NB4 (cell line): ENCODE data around the gene KMT2B.

Experiments
- POLR2A ChIP-seq: IDR thresholded peaks from 2 replicates; pipeline ENCODE4 v1.6.1; 2011; ENCODE audit warnings: mild to moderate bottlenecking; ENCODE audit not compliant: insufficient read length; ENCODE audit errors: extremely low read depth
- TF ChIP-seq, protein P1 (sequence below): IDR thresholded peaks from one replicate; pipeline ENCODE4 v1.5.1; 2012; ENCODE audit warnings: low read depth, low read length
- TF ChIP-seq, protein P2 (sequence below): IDR thresholded peaks from 2 replicates; pipeline ENCODE4 v1.6.1; 2011; ENCODE audit warnings: low read depth, low read length

DNA sequence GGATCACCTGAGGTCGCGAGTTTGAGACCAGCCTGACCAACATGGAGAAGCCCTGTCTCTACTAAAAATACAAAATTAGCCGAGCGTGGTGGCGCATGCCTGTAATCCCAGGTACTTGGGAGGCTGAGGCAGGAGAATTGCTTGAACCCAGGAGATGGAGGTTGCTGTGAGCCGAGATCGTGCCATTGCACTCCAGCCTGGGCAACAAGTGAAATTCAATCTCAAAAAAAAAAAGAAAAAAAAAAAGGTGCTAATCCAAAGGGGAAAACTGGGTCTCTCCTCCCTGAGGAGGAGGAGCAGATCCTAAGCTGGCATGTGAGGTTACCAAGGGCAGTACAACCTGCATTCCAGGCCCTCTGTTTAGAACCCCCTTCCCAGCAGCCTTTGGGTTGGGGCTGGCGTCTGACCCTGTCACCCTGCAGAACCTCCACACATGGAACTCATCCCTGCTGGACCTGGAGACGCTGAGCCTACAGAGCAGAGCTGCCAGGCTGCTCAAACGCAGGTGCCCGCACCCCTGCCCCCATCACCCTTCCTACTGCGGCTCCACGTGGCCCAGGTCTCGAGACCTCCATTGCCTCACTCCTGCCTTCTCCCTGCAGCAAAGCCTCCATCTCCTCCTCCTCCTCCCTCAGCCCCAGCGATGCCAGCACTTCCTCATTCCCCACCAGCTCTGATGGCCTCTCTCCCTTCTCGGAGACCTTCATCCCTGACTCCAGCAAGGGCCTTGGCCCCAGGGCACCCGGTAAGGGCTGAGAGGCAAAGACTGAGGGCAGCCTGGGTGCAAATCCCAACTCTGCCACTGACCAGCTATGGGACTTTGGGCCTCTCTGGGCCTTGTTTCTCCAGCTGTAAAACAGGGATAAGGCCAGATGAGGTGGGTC, 46.9 kb downstream of the KMT2B start:
- TF ChIP-seq, protein P1, sequence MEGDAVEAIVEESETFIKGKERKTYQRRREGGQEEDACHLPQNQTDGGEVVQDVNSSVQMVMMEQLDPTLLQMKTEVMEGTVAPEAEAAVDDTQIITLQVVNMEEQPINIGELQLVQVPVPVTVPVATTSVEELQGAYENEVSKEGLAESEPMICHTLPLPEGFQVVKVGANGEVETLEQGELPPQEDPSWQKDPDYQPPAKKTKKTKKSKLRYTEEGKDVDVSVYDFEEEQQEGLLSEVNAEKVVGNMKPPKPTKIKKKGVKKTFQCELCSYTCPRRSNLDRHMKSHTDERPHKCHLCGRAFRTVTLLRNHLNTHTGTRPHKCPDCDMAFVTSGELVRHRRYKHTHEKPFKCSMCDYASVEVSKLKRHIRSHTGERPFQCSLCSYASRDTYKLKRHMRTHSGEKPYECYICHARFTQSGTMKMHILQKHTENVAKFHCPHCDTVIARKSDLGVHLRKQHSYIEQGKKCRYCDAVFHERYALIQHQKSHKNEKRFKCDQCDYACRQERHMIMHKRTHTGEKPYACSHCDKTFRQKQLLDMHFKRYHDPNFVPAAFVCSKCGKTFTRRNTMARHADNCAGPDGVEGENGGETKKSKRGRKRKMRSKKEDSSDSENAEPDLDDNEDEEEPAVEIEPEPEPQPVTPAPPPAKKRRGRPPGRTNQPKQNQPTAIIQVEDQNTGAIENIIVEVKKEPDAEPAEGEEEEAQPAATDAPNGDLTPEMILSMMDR = no peak
- TF ChIP-seq, protein P2, sequence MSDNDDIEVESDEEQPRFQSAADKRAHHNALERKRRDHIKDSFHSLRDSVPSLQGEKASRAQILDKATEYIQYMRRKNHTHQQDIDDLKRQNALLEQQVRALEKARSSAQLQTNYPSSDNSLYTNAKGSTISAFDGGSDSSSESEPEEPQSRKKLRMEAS = no peak
- TF ChIP-seq POLR2A = no peak
